NCI-H1694 treated with DMSO at 0.1 percent for 48 hours (cell line): ENCODE data around the gene KRT2.

ENCODE experiments used
- DNase-seq: peaks from one replicate; lab custom pipeline; 2025; lab: John Stamatoyannopoulos, UW

KRT2 gene

DNA sequence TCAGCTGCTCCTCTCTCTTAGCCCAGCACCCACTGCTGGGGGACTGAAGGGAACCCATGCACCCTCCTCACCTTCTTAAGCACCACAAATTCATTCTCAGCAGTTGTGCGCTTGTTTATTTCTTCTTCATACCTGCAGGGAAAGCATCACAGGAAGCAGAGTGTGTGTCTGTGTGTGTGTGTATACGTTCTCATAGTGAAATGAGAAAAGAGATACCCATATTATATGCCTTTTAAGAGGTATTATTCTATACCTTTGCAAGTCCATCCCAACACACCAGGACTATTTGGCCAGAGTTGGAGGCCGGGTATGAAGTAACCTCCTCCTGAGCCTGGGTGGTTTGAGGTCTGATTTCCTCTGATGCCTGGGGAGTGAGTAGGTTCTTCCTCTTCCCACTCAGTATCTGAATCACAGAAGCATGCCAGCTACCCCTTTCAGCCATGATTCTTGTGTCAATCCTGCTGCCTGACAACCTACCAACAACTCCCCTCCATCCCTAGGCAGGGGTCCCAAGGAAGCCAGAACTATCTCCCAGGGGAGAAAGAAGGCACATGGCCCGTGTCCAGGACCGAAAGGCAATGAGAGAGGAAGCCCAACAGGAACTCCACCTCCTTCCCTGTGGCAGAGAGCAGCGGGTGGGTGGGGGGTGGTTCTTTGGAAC, 36.7 kb downstream of the KRT2 start:
- no peak for DNase-seq

DNA sequence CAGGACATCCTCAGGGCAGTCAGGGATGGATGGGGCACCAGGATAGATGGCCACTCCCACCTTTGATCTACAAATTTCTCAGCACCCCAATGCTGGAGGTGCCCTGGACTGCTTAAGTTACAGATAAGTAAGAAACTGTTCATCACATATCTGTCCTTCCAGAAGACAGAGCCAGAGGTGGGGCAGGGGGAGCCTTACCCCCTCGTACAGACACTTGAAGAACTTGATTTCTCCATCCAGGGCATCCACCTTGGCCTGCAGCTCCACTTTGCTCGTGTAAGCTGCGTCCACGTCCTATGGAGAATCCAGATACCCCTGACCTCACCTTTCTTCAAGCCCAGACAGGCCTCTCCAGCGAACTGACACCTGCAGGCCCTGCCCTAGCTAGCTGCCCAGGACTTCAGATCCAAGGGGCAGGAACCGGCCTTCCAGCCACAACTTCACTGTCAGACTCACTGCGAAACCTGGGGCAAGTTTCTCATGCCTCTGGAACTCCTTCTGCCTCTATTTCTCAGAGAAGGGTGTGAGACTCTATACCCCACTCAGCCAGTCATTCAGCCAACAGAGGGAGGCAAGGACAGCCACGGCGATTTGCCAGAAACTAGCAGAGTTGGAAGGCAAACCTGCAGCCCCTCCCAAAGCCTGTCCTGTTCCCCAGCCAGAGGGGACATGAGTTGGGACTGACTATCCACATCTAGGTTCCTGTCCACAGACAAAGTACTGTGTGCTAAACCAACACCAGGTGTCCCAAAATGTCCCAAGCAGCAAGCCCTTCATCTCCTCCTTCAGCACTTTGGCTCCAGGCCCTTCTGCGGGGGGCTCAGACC, 37.4 kb downstream of the KRT2 start:
- DNase-seq = no peak

DNA sequence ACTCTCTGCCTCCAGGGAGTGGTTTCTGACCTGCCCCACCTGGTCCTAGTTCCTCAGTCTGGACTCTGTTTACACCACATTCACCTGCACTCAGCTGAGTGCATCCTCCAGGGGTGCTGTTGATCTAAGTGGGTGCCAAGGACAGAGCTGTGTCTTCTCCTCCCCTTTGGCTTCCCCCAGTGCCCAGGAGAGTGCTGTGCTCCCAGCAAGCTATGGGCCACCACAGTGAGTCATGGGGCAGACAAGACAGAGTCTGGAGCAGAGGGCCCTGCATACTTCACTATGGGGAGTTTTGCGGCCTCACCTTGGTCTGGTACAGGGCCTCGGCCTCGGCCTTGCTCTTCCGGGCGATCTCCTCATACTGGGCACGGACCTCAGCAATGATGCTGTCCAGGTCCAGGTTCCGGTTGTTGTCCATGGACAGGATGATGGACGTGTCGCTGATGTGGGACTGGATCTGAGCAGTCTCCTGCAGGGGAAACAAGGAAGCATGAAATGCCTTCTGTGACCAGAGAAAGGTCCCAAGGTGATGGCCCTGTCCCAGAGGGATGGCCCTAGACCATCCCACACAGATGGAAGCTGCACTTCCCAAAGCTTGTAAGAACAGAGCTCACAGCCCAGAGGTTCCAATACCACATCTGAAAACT, 38.5 kb downstream of the KRT2 start:
- DNase-seq = no peak

DNA sequence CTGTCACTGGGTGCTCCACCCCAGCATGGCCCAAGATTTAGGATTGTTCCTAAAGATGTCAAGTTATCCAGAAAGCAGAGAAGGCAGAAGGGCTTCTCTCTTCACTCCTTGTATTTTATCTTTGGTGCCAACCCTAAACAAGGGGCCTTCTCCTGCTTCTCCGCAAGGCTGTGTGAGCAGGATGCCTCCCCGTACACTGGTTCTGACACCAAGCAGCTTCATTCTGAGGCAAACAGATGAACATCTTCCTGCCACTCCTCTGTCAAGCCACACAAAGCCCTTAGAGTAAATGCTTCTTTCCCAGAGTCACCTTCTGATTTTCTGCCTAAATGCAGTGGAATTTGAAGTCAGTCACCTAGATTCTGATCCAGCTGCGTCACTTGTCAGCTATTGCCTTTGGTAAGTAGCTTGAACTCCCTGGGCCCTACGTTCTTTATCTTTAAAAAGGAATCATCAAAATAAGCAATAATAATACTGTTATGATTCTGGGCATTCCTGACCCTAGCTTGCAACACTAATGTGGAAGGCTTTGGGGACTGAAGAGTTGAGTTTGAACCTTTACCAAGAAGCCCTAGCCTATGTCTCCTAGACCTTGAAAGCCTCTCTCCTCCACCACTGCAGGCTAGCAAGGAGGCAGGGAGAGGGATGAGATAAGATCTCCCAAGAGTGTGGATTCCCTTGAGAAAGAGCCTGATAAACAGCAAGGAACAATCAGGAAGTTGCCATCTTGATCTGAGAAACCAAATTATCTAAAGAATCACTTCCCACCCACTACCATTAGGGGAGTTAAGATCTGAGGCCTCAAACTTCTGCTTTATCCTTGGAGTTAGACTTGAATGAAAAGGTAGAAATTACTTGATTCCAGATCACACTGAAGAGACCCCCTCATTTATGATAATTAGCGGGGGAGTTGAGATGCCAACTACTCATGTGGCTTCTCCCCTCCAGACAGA, 39.3 kb downstream of the KRT2 start:
- DNase-seq = no peak

DNA sequence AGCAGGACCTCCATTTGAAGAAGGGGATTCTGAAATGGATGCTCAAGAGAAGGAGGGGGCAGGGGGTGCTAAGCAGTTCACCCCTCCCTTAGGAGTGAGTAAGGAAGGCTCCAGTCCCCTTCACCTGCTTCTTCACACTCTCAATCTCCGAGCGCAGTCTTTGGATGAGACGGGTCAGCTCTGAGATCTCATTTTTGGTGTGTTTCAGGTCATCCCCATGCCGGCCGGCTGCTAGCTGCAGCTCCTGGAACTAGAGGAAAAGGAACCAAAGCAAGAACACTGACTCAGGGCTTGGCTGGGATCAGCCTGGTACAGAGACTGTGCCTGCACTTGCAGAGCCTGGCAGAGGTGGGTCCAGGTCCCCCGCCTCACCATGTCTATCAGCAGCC, 40.9 kb downstream of the KRT2 start:
- DNase-seq = no peak

DNA sequence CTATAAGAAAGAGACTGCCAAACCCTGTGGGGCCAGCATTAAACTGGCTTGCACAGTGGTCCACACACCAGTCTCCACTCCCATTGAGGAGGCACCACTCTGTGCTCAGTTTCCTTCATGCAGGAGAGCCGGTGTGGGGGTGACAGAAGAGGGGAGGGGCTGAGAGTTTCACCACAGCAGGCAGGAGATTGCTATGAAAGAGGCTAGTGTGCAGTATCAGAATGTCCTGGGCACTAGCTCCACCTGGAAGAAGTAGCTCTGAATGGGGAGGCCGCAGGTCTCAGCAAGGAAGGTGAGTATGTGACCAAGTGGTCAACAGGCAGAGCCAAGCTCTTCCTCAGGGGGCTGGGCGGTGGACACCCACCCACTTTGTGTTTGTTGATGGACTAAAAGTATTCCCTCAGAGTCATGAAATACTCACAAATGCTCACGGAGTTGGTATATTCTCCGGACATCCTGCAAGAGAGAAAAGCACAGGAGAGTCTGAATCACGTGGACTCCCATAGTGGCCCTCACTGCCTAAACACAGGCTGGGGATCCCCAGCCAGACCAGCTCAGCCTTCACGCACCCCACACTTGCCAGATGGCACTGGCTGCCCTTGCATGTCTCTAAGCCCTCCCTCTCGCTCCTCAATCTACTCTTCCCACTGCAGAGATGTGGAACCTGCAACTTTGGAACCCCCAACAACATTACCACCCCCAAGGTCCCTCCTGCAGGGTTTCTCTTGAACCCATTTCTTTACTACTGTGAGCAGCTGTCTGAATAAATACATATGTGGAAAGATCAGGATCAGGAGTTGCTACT, 43.0 kb downstream of the KRT2 start:
- no peak for DNase-seq

DNA sequence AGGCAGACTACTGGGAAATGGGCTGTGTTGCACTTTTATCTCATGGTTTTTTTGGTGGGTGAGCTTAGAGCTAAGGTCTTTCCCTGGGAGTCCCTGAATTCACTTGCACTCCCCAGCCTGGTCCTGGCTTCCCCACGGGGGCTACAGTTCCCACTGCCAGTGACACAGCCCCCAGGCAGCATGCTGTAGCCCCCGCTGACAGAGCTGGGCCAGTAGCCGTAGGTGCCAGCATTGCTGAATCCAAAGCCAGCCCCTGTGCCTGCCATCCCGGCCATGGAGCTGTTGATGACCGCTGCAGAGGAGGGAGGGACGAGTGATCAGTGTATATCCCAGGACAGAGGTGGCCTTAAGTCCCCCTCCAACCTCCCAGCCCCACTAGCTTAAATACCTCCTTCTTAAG, 43.9 kb downstream of the KRT2 start:
- no peak for DNase-seq

DNA sequence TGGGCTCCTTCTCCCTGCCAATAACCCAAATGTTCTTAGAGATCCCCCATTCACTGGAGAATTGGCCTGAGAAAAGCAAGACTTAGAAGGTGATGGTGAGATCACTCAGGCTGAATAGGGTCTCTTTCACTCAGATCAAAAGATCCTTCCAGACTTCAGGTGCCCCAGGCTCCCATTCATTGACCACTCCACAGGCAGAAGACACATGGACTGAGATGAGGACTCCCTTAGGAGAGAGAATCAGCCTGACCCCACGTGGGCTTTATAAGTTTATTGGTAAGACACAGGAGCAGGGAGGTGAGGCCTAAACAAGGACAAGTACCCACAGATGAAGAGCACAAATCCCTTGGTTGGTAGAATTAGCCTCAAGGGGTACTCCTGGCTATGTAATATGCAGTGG, 44.7 kb downstream of the KRT2 start:
- DNase-seq = no peak

DNA sequence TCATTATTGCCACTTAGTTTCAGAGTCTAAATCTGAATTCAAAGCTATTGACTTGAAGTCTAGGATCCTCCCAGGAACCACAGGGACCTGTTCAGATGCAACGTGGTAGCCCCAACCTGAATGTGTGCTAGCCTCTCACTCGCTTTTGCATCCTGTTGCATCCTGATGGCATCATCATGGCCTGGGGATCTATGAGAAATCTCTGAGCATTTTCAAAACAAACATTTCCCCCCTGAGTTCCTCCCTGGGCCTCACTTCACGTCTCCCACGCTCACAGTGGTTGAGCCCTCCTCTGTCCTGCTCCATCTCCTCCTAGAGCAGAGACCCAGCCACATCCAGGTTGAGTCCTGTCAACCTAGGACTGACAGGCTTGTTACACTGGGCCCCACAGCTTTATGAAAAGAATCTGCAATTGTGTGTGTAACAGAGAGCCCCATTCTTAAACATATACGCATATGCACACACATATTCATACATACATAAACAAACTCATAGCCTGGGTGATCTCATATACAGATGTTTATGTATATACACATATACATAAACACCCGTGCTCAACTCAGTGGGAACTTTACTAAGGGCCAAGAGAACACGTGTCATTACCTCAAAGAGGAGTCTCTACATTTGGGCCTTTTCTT, 45.3 kb downstream of the KRT2 start:
- no peak for DNase-seq

DNA sequence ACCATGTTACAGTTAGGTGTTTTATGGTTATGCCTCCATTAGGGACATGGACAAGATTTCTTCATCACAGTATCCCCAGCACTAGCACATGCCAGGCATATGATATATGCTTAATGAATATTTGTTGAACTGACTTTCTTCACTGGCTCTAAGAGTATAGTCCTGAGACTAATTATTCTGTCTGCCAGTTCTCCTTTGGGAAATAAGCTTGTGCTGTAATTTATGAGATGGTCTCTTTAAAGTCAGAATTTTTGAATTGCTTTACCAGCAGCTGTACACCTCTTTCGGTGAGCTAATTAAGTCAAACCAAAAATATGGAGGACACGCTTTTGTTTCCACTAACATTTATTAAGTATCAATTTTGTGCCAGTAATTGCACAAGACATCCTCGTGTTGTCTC, 45.9 kb downstream of the KRT2 start:
- no peak for DNase-seq

DNA sequence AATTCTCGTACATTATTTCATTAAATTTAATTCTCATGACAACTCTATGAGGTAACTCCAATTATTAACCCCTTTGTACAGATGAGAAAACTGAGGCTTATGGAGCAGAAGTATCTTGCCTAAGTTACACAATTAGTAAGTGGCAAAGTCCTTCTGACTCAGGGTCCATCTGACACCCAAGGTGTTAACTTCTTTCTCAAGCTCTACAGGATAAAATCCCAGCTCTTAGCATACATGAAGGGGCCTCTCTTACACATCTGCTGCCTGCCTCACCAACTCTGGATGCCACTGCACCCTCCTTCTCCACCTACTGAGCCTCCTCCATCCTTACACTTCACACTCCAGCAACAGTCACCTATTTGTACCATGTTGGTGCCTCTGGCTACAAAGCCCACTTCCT, 46.5 kb downstream of the KRT2 start:
- no peak for DNase-seq

DNA sequence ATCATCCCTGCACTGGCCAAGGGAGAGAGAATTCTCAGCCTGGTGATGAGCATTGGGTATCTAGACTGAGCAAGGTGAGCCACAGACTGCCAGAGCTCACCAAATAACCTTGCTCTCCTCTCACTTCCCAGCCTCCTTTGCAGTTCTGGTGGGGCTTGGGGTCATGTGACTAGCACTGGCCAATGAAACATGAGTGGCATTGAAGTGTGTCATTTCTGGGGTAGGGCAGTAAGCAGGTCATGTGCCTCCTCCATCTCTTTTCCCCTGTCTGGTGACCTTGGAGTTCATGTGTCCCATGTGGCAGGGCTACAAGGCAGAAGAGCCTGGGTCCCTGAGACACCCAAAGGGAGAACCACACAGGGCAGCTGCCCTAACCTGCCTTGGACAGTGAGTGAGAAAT, 47.2 kb downstream of the KRT2 start:
- DNase-seq = no peak

DNA sequence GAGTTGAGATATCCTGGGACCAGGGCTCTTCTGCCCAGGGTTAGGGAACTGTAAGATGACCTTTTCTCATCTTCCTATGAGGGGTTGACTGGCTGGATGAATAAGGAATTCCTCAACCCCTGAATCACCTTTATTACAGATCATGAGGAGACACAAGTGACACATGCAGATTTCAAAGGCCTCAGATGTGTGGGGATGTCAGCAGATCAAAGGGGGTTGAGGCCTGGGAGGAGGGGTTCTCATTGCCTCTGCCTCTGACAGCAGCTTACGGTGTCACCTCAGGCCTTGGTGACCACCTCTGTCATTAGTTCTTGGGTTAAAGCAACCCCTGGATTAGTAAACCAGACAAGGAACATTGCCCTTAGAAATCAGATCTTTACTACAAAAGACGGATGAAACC, 48.7 kb downstream of the KRT2 start:
- no peak for DNase-seq

DNA sequence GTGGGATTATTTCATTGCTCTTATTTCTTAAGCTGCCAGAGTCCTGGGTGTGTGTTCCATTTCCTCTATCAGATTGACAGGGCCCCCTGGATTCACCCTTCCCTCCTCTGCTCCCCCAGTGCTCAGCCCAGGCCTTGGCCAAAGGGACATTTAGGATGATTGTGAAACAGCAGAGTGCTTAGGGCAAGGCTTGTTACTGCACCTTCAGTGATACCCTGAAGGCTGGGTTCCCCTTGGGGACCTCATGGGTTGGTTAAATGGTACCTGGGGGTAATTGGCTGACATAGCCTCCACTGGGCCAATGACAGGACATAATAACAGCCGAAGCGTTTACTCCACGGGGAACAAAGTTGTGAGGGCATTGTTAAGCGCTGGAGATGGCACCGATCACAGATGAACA, 49.5 kb downstream of the KRT2 start:
- DNase-seq = no peak

DNA sequence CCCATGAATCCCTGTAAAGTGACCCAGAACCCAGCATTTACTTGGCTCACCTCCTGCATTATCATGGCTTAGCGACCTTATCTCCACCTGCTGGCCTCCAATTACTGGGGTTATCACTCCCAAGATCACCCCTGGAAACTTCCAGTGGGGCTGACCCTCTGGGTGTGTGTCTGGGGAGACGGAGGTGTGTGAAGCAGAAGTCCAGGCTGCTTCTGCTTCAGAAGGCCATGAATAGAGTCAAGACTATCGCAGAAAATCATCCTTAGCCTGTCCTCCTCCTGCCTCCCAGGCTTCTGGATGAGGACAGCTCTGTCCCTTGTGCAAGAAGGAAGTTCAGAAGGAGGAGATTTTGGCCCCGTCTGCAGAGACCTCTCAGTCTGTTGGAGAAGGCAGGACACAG, 50.3 kb downstream of the KRT2 start:
- no peak for DNase-seq

DNA sequence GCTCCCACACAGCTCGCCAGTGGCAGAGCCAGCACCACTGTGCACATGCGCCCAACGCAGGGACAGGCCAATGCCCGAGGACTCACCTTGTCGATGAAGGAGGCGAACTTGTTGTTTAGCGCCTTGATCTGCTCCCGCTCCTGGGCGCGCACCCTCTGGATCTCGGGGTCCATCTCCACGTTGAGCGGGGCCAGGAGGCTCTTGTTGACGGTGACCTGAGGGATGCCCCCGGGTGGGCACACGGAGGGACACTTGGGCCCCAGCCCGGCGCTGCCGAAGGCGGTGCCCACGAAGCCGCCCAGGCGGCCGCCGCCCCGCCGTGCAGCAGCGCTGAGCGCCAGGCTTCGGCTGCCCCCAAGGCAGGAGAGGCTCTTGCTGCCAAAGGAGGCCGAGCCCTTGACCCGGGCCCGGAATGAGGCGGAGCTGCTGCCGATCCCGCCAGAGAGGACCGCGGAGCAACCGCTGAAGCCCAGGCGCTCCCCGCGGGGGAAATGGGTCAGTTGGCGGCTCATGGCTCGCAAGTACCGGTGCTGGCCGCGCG, 51.0 kb downstream of the KRT2 start, which contains the start of gene KRT72:
Gene KRT72 (minus strand): TSS at position 523 of the 541 bp plus-strand sequence. CDS start 11 bp downstream, at position 512.
- no peak for DNase-seq

DNA sequence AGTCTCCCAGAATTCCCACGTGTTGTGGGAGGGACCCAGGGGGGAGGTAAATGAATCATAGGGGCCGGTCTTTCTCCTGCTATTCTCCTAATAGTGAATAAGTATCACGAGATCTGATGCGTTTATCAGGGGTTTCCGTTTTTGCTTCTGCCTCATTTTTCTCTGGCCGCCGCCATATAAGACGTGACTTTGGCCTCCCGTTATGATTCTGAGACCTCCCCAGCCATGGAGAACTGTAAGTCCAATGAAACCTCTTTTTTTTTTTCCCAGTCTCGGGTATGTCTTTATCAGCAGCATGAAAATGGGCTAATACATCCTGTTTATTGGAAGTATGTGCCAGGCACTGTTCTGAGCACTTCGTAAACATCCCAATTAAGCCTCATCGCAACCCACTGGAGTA, 51.5 kb downstream of the KRT2 start:
- DNase-seq = no peak

DNA sequence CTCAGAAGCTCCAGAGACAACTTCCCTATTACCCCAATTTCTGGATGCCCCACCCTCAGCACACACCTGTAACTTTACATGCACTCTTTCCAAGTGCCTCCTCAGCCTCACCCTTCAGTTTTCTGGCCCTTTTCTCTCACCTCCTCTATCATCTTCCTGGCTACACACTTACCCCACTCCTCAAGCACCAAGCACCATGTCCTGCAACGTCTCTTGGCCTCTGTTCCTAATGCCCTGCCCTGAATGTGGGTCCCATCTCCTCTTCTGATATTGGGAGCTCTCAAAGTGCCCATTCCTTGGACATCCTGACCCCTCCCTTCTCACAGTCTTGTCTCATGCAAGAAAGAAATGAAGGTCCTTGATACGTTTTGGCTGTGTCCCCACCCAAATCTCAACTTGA, 51.9 kb downstream of the KRT2 start:
- DNase-seq = no peak

DNA sequence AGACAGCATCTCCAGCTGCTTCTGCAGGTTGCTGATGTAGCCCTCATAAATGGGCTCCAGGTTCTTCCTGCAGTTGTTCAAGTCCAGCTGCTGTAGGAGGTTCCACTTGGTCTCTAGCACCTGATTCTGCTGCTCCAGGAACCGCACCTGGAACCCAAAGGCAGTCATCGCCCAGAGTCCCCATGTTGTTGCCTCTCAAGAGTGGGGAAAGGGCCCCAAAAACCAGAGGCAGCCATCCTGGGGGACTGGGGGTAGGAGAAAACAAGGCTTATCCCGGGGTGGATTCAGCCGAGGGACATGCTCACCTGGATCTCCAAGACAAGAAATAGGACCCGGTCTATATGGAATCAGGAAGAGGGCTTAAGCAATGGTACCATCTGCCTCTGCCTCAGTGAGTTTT, 53.0 kb downstream of the KRT2 start:
- DNase-seq = no peak
